Cerebellar nuclear complex (tissue), 1 donor: ENCODE data around the gene DCDC2.
"Not testable (repeated sequence)": the region's sequence is repeated elsewhere in the genome, so short reads cannot be mapped to it uniquely, and the experiment has no call there.

ENCODE experiments used
- DNase-seq, 2 experiments: peaks; one replicate each; lab custom pipeline; 2025; lab: John Stamatoyannopoulos, UW

Gene DCDC2

GRCh38 chr6:24223115-24223919 is 134.5 kb downstream of the DCDC2 start:
- no peak for DNase-seq

GRCh38 chr6:24219670-24220069 is 138.2 kb downstream of the DCDC2 start:
- no peak for DNase-seq

GRCh38 chr6:24214984-24215383 is 142.9 kb downstream of the DCDC2 start:
- DNase-seq, result no peak

- DNase-seq, result no peak
These were observed 150.4 kb downstream of the DCDC2 start for GRCh38 chr6:24207413-24207812.

- DNase-seq, result no peak
These were observed 152.8 kb downstream of the DCDC2 start for GRCh38 chr6:24205020-24205492.

GRCh38 chr6:24204113-24204512 is 153.7 kb downstream of the DCDC2 start:
- not testable (repeated sequence) for DNase-seq

GRCh38 chr6:24197892-24198291 is 160.0 kb downstream of the DCDC2 start:
- DNase-seq, result no peak

GRCh38 chr6:24195836-24196597 is 161.8 kb downstream of the DCDC2 start:
- no peak for DNase-seq

GRCh38 chr6:24194978-24195700 is 162.7 kb downstream of the DCDC2 start:
- no peak for DNase-seq

- no peak for DNase-seq
These were observed 164.5 kb downstream of the DCDC2 start for GRCh38 chr6:24193364-24193763.

- DNase-seq, result no peak
These were observed 166.5 kb downstream of the DCDC2 start for GRCh38 chr6:24191346-24191745.

GRCh38 chr6:24188578-24189080 is 169.2 kb downstream of the DCDC2 start:
- no peak for DNase-seq

- DNase-seq, result no peak
These were observed 169.8 kb downstream of the DCDC2 start for GRCh38 chr6:24187965-24188577.

- DNase-seq, result no peak
These were observed 171.5 kb downstream of the DCDC2 start for GRCh38 chr6:24186349-24186748.

- DNase-seq, result no peak
These were observed 174.3 kb downstream of the DCDC2 start for GRCh38 chr6:24183584-24183983.

- DNase-seq, result no peak
These were observed 200.0 kb downstream of the DCDC2 start for GRCh38 chr6:24157886-24158285.

GRCh38 chr6:24154121-24154520 is 203.7 kb downstream of the DCDC2 start:
- no peak for DNase-seq

GRCh38 chr6:24152014-24152413 is 205.8 kb downstream of the DCDC2 start:
- DNase-seq, result no peak

- no peak for DNase-seq
These were observed 208.0 kb downstream of the DCDC2 start for GRCh38 chr6:24149836-24150235.

GRCh38 chr6:24149296-24149695 is 208.6 kb downstream of the DCDC2 start:
- DNase-seq, result no peak

GRCh38 chr6:24148684-24149083 is 209.2 kb downstream of the DCDC2 start:
- no peak for DNase-seq

GRCh38 chr6:24148154-24148570 is 209.7 kb downstream of the DCDC2 start:
- DNase-seq, result no peak
